Measurements from ENCODE around the gene CHID1.

The CHID1 gene

GRCh38 chr11:831118-831864 is 79.3 kb downstream of the CHID1 start:
- H3K4me1 ChIP-seq (ENCODE audit: control insufficient read depth in 1 of 2, insufficient read depth in 2 of 2, low read length in 2 of 2): peaks cover 47 to 67% of the 10 kb centered on the region in 2 donors
- peak overlapping the region in 1 of 2 donors; percentile 21 for H3K4me3 ChIP-seq (ENCODE audit: low read depth in 1 of 2, low read length in 2 of 2)
- no peaks in the 10 kb centered on the region for H3K27me3 ChIP-seq (ENCODE audit: control insufficient read depth in 1 of 2, insufficient read depth in 2 of 2, low read length in 2 of 2)
- no peaks in the 10 kb centered on the region for H3K9me3 ChIP-seq (ENCODE audit: control insufficient read depth in 1 of 2, low read length in 2 of 2)
- no peak overlapping the region for H3K9ac ChIP-seq (ENCODE audit: low read depth in 1 of 2, low read length in 2 of 2)
- no peak overlapping the region for H3K27ac ChIP-seq (ENCODE audit: low read depth, low read length)
- peaks cover 0 to 3% of the 10 kb centered on the region in 2 donors for H3K36me3 ChIP-seq (ENCODE audit: control insufficient read depth in 1 of 2, insufficient read depth in 2 of 2, low read length in 2 of 2)

GRCh38 chr11:830295-831117 is 80.1 kb downstream of the CHID1 start:
- peaks cover 54 to 75% of the 10 kb centered on the region in 2 donors for H3K4me1 ChIP-seq (ENCODE audit: control insufficient read depth in 1 of 2, insufficient read depth in 2 of 2, low read length in 2 of 2)
- H3K27me3 ChIP-seq (ENCODE audit: control insufficient read depth in 1 of 2, insufficient read depth in 2 of 2, low read length in 2 of 2): no peaks in the 10 kb centered on the region
- H3K4me3 ChIP-seq (ENCODE audit: low read depth in 1 of 2, low read length in 2 of 2): peak overlapping the region; percentile 56 to 67
- H3K9me3 ChIP-seq (ENCODE audit: control insufficient read depth in 1 of 2, low read length in 2 of 2): no peaks in the 10 kb centered on the region
- H3K36me3 ChIP-seq (ENCODE audit: control insufficient read depth in 1 of 2, insufficient read depth in 2 of 2, low read length in 2 of 2): no peaks in the 10 kb centered on the region
- H3K9ac ChIP-seq (ENCODE audit: low read depth in 1 of 2, low read length in 2 of 2): peak overlapping the region in 1 of 2 donors; percentile 83
- no peak overlapping the region for H3K27ac ChIP-seq (ENCODE audit: low read depth, low read length)

- peak overlapping the region; percentile 56 to 67 for H3K4me3 ChIP-seq (ENCODE audit: low read depth in 1 of 2, low read length in 2 of 2)
- H3K27me3 ChIP-seq (ENCODE audit: control insufficient read depth in 1 of 2, insufficient read depth in 2 of 2, low read length in 2 of 2): no peaks in the 10 kb centered on the region
- peak overlapping the region; percentile 43 to 83 for H3K9ac ChIP-seq (ENCODE audit: low read depth in 1 of 2, low read length in 2 of 2)
- no peak overlapping the region for H3K27ac ChIP-seq (ENCODE audit: low read depth, low read length)
- H3K9me3 ChIP-seq (ENCODE audit: control insufficient read depth in 1 of 2, low read length in 2 of 2): no peaks in the 10 kb centered on the region
- H3K4me1 ChIP-seq (ENCODE audit: control insufficient read depth in 1 of 2, insufficient read depth in 2 of 2, low read length in 2 of 2): peaks cover 60 to 78% of the 10 kb centered on the region in 2 donors
- H3K36me3 ChIP-seq (ENCODE audit: control insufficient read depth in 1 of 2, insufficient read depth in 2 of 2, low read length in 2 of 2): no peaks in the 10 kb centered on the region
Measured at GRCh38 chr11:829847-830294, 80.7 kb downstream of the CHID1 start.

DNA sequence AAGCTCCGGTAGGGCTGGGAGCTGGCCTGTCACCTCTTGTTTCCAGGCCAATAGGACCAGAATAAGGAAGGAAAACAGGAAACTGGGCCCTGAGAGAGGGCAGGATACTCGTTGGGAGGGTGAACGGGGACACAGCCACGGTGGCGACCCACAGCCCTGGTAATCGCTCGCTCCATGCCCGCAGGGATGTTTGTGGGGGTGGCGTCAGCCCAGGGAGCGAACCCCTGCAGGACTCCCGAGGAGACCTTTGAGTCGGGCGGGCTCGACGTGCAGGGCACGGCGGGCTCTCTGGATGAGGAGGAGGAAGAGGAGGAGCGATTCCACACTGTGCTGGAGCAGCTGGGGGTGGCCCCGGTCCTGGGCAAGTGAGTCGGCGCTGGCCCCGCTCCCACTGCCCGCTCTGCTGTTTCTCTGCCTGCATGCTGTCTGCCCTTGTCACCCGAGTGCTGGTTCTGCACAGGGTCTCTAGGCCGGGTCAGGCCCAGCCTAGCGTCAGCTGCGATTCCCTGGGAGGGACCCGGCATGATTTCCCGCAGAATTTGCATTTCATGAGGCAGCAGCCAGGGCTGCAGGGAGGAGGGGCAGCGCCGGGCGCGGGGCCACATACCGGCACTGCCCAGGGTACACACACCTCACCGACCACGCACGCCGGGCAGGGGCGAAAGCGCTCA is 81.3 kb downstream of the CHID1 start:
- H3K4me1 ChIP-seq (ENCODE audit: control insufficient read depth in 1 of 2, insufficient read depth in 2 of 2, low read length in 2 of 2): peaks cover 55 to 73% of the 10 kb centered on the region in 2 donors
- peak overlapping the region; percentile 43 to 83 for H3K9ac ChIP-seq (ENCODE audit: low read depth in 1 of 2, low read length in 2 of 2)
- no peaks in the 10 kb centered on the region for H3K36me3 ChIP-seq (ENCODE audit: control insufficient read depth in 1 of 2, insufficient read depth in 2 of 2, low read length in 2 of 2)
- H3K9me3 ChIP-seq (ENCODE audit: control insufficient read depth in 1 of 2, low read length in 2 of 2): no peaks in the 10 kb centered on the region
- H3K27me3 ChIP-seq (ENCODE audit: control insufficient read depth in 1 of 2, insufficient read depth in 2 of 2, low read length in 2 of 2): no peaks in the 10 kb centered on the region
- H3K4me3 ChIP-seq (ENCODE audit: low read depth in 1 of 2, low read length in 2 of 2): peak overlapping the region; percentile 56 to 67
- H3K27ac ChIP-seq (ENCODE audit: low read depth, low read length): peak overlapping the region; percentile 46

GRCh38 chr11:828506-829175 is 82.0 kb downstream of the CHID1 start:
- H3K4me3 ChIP-seq (ENCODE audit: low read depth in 1 of 2, low read length in 2 of 2): peak overlapping the region; percentile 65 to 67
- no peaks in the 10 kb centered on the region for H3K9me3 ChIP-seq (ENCODE audit: control insufficient read depth in 1 of 2, low read length in 2 of 2)
- H3K4me1 ChIP-seq (ENCODE audit: control insufficient read depth in 1 of 2, insufficient read depth in 2 of 2, low read length in 2 of 2): peaks cover 54 to 68% of the 10 kb centered on the region in 2 donors
- peak overlapping the region; percentile 80 to 83 for H3K9ac ChIP-seq (ENCODE audit: low read depth in 1 of 2, low read length in 2 of 2)
- no peaks in the 10 kb centered on the region for H3K36me3 ChIP-seq (ENCODE audit: control insufficient read depth in 1 of 2, insufficient read depth in 2 of 2, low read length in 2 of 2)
- H3K27me3 ChIP-seq (ENCODE audit: control insufficient read depth in 1 of 2, insufficient read depth in 2 of 2, low read length in 2 of 2): no peaks in the 10 kb centered on the region
- peak overlapping the region; percentile 92 for H3K27ac ChIP-seq (ENCODE audit: low read depth, low read length)

- H3K27me3 ChIP-seq (ENCODE audit: control insufficient read depth in 1 of 2, insufficient read depth in 2 of 2, low read length in 2 of 2): no peaks in the 10 kb centered on the region
- peaks cover 54 to 65% of the 10 kb centered on the region in 2 donors for H3K4me1 ChIP-seq (ENCODE audit: control insufficient read depth in 1 of 2, insufficient read depth in 2 of 2, low read length in 2 of 2)
- no peaks in the 10 kb centered on the region for H3K9me3 ChIP-seq (ENCODE audit: control insufficient read depth in 1 of 2, low read length in 2 of 2)
- peak within 1 kb of the TSS; percentile 80 to 83 for H3K9ac ChIP-seq (ENCODE audit: low read depth in 1 of 2, low read length in 2 of 2)
- peak within 1 kb of the TSS; percentile 65 to 67 for H3K4me3 ChIP-seq (ENCODE audit: low read depth in 1 of 2, low read length in 2 of 2)
- peak within 1 kb of the TSS; percentile 92 for H3K27ac ChIP-seq (ENCODE audit: low read depth, low read length)
- H3K36me3 ChIP-seq (ENCODE audit: control insufficient read depth in 1 of 2, insufficient read depth in 2 of 2, low read length in 2 of 2): no peaks in the 10 kb centered on the region
Measured at GRCh38 chr11:827897-828192, 82.8 kb downstream of the CHID1 start, which contains the start of gene CRACR2B. Gene CRACR2B (plus strand): TSS chr11:827919. CDS start chr11:828608, 689 bp downstream.

- H3K9ac ChIP-seq (ENCODE audit: low read depth in 1 of 2, low read length in 2 of 2): peak overlapping the region; percentile 80 to 83
- peak overlapping the region; percentile 92 for H3K27ac ChIP-seq (ENCODE audit: low read depth, low read length)
- peak overlapping the region; percentile 65 for H3K4me3 ChIP-seq (ENCODE audit: low read depth in 1 of 2, low read length in 2 of 2)
- no peaks in the 10 kb centered on the region for H3K9me3 ChIP-seq (ENCODE audit: control insufficient read depth in 1 of 2, low read length in 2 of 2)
- no peaks in the 10 kb centered on the region for H3K27me3 ChIP-seq (ENCODE audit: control insufficient read depth in 1 of 2, insufficient read depth in 2 of 2, low read length in 2 of 2)
- H3K36me3 ChIP-seq (ENCODE audit: control insufficient read depth in 1 of 2, insufficient read depth in 2 of 2, low read length in 2 of 2): peaks cover 0 to 3% of the 10 kb centered on the region in 2 donors
- H3K4me1 ChIP-seq (ENCODE audit: control insufficient read depth in 1 of 2, insufficient read depth in 2 of 2, low read length in 2 of 2): peaks cover 57 to 63% of the 10 kb centered on the region in 2 donors
Measured at GRCh38 chr11:827146-827896, 83.3 kb downstream of the CHID1 start.

GRCh38 chr11:826836-827145 is 83.8 kb downstream of the CHID1 start:
- Histone ChIP-seq H3K4me3 (ENCODE audit: low read depth in 1 of 2, low read length in 2 of 2) (peak overlapping the region; percentile 65), H3K27ac (ENCODE audit: low read depth, low read length) (peak overlapping the region; percentile 92), H3K27me3 (ENCODE audit: control insufficient read depth in 1 of 2, insufficient read depth in 2 of 2, low read length in 2 of 2) (no peaks in the 10 kb centered on the region), H3K4me1 (ENCODE audit: control insufficient read depth in 1 of 2, insufficient read depth in 2 of 2, low read length in 2 of 2) (peaks cover 57 to 61% of the 10 kb centered on the region in 2 donors), H3K9me3 (ENCODE audit: control insufficient read depth in 1 of 2, low read length in 2 of 2) (no peaks in the 10 kb centered on the region), H3K9ac (ENCODE audit: low read depth in 1 of 2, low read length in 2 of 2) (peak overlapping the region; percentile 80 to 83), H3K36me3 (ENCODE audit: control insufficient read depth in 1 of 2, insufficient read depth in 2 of 2, low read length in 2 of 2) (peaks cover 0 to 5% of the 10 kb centered on the region in 2 donors)

DNA sequence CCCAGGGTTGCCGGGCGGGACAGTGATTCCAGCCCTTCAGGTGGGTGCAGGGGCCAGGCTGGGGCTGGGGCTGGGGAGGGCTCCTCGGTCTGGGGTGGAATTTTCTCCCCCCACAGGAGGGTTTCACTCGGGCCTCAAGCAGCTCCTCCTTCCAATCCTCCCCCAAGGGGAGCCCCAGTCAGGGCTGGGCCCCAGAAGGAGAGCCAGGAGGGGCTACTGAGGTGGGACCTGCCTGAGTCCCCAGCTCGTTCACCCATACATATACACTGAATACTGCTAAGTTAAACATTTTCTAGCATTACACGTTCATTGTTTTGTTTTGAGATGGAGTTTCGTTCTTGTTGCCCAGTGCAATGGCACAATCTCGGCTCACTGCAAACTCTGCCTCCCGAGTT is 84.4 kb downstream of the CHID1 start:
- H3K27ac ChIP-seq (ENCODE audit: low read depth, low read length): peak overlapping the region; percentile 42

More for the DNA sequence above, 84.4 kb downstream of the CHID1 start:
- H3K4me1 ChIP-seq (ENCODE audit: control insufficient read depth in 1 of 2, insufficient read depth in 2 of 2, low read length in 2 of 2): peaks cover 57 to 63% of the 10 kb centered on the region in 2 donors
- peak overlapping the region in 1 of 2 donors; percentile 65 for H3K4me3 ChIP-seq (ENCODE audit: low read depth in 1 of 2, low read length in 2 of 2)
- peaks cover 0 to 5% of the 10 kb centered on the region in 2 donors for H3K36me3 ChIP-seq (ENCODE audit: control insufficient read depth in 1 of 2, insufficient read depth in 2 of 2, low read length in 2 of 2)
- H3K9me3 ChIP-seq (ENCODE audit: control insufficient read depth in 1 of 2, low read length in 2 of 2): no peaks in the 10 kb centered on the region
- H3K9ac ChIP-seq (ENCODE audit: low read depth in 1 of 2, low read length in 2 of 2): peak overlapping the region in 1 of 2 donors; percentile 54
- H3K27me3 ChIP-seq (ENCODE audit: control insufficient read depth in 1 of 2, insufficient read depth in 2 of 2, low read length in 2 of 2): no peaks in the 10 kb centered on the region

Data from duodenal mucosa (tissue), 2 donors.